K562 (cell line): ENCODE results near the gene KIF26A. TPM values are rescaled to one million over a fixed set of nuclear protein-coding genes. Genes with fewer than 3 reads are reported as not detected.

Source experiments
- ATAC-seq: fragments of 200-7000 bp; cut with Tn5 transposase; 3 replicates; pipeline ENCODE4 v1.9.1; 2020; ENCODE audit warnings: moderate library complexity
- BruUV-seq: library from RNA; stranded (reverse); fragments of 400-500 nt; replicated peaks from 2 replicates; lab custom pipeline; 2021; lab: Mats Ljungman, UMichigan
- CTCF ChIA-PET: fragments of 300-600 bp; formaldehyde crosslinking; extraction: SDS; loops from one replicate; lab custom pipeline; 2021; ENCODE audit warnings: low intra/inter-chr PET ratio; lab: Yijun Ruan, JAX
- POLR2A ChIA-PET: fragments of 300-600, 350-650 bp; sonication (Branson Sonifier 250); formaldehyde crosslinking; extraction: SDS; loops from one replicate; lab custom pipeline; 2021; ENCODE audit warnings: antibody characterized with exemption, inconsistent platforms; lab: Yijun Ruan, JAX
- DNase-seq, 4 experiments: peaks; one replicate each; pipeline versions ENCODE4 v3.0.0 to v3.0.0-alpha.2; 2011 to 2018; ENCODE audit warnings: low spot score in 3 of 4, mixed read lengths in 3 of 4; ENCODE audit errors: extremely low read depth in 1 of 4
- FAIRE-seq: peaks from 2 replicates; lab custom pipeline; 2011; peaks lifted over from hg19 to GRCh38; lab: Jason Lieb, UNC
- H2AFZ ChIP-seq: 2 replicates; pipeline ENCODE4 v1.6.0; 2011; ENCODE audit warnings: low read depth, low read length, control low read depth, inconsistent platforms
- H3K27ac ChIP-seq: fragments of 200-600 bp; 3 replicates; pipeline ENCODE4 v1.8.0; 2011; ENCODE audit warnings: low read depth, mild to moderate bottlenecking, control low read depth, inconsistent platforms, low read length, moderate library complexity, mixed read lengths; ENCODE audit errors: extremely low read depth
- H3K27me3 ChIP-seq, 2 experiments: fragments of 300-600 bp in 1 of 2; 2 replicates in 1 of 2; 3 replicates in 1 of 2; pipeline versions ENCODE4 v1.6.0 to v1.8.0; 2011; ENCODE audit warnings: inconsistent platforms in 2 of 2, low read length in 2 of 2, mild to moderate bottlenecking in 1 of 2, mixed read lengths in 1 of 2, moderate library complexity in 1 of 2; ENCODE audit not compliant: control insufficient read depth in 2 of 2, insufficient read depth in 2 of 2
- H3K36me3 ChIP-seq: fragments of 300-600 bp; 3 replicates; pipeline ENCODE4 v1.8.0; 2011; ENCODE audit warnings: mild to moderate bottlenecking, low read length, inconsistent platforms; ENCODE audit not compliant: control insufficient read depth, insufficient read depth
- H3K4me1 ChIP-seq, 2 experiments: fragments of 200-600 bp in 1 of 2; replicated peaks in 1 of 2; 2 replicates in 1 of 2; 3 replicates in 1 of 2; pipeline versions ENCODE4 v1.5.1 to v1.8.0; 2011; ENCODE audit warnings: inconsistent platforms in 2 of 2, low read length in 2 of 2, mild to moderate bottlenecking in 1 of 2, mixed read lengths in 1 of 2, moderate library complexity in 1 of 2; ENCODE audit not compliant: control insufficient read depth in 2 of 2, insufficient read depth in 2 of 2
- H3K4me2 ChIP-seq: 2 replicates; pipeline ENCODE4 v1.6.1; 2011; ENCODE audit warnings: low read length, control low read depth, inconsistent platforms, mixed read lengths; ENCODE audit not compliant: insufficient read depth
- H3K4me3 ChIP-seq: fragments of 200-600 bp; sonication (generic), shearing (Covaris generic); 2 replicates; pipeline ENCODE4 v1.5.1; 2016; ENCODE audit warnings: control low read depth, inconsistent platforms
- H3K79me2 ChIP-seq: fragments of 200-600 bp; 3 replicates; pipeline ENCODE4 v1.8.0; 2011; ENCODE audit warnings: low read length, inconsistent platforms; ENCODE audit not compliant: control insufficient read depth, insufficient read depth
- H3K9ac ChIP-seq, 2 experiments: 2 replicates each; pipeline versions ENCODE4 v1.6.0 to v1.6.1; 2011; ENCODE audit warnings: low read depth in 2 of 2, low read length in 2 of 2, control low read depth in 1 of 2, inconsistent platforms in 1 of 2, mild to moderate bottlenecking in 1 of 2, mixed read lengths in 1 of 2; ENCODE audit not compliant: insufficient read depth in 1 of 2
- H3K9me1 ChIP-seq: one replicate; pipeline ENCODE4 v1.6.0; 2011; ENCODE audit warnings: inconsistent platforms, mild to moderate bottlenecking, low read length, moderate library complexity; ENCODE audit not compliant: control insufficient read depth, insufficient read depth
- H3K9me3 ChIP-seq: replicated peaks from 2 replicates; pipeline ENCODE4 v1.5.1; 2011; ENCODE audit warnings: low read depth, low read length, inconsistent platforms; ENCODE audit not compliant: control insufficient read depth, insufficient read depth
- H4K20me1 ChIP-seq: replicated peaks from 2 replicates; pipeline ENCODE4 v1.6.1; 2011; ENCODE audit warnings: low read length, inconsistent platforms, mixed read lengths; ENCODE audit not compliant: control insufficient read depth, insufficient read depth
- AFF4 ChIP-seq: sonication (generic); formaldehyde crosslinking; IDR thresholded peaks from 2 replicates; pipeline ENCODE4 v1.8.0; 2023; ENCODE audit warnings: mild to moderate bottlenecking, missing genetic modification reagents
- ATF2 ChIP-seq: sonication (generic); formaldehyde crosslinking; IDR thresholded peaks from 2 replicates; pipeline ENCODE4 v1.8.1; 2022; ENCODE audit warnings: missing genetic modification reagents
- HDAC1 ChIP-seq, 2 experiments: fragments of 450-650 bp; IDR thresholded peaks; 2 replicates each; pipeline ENCODE4 v1.6.1; 2016 to 2017; ENCODE audit warnings: inconsistent platforms in 1 of 2, mild to moderate bottlenecking in 1 of 2, moderate library complexity in 1 of 2
- KLF6 ChIP-seq: fragments of 250-450 bp; sonication (Bioruptor Pico); IDR thresholded peaks from 2 replicates; pipeline ENCODE4 v1.4.0; 2020; ENCODE audit warnings: mild to moderate bottlenecking, moderate library complexity, borderline replicate concordance
- PPARD ChIP-seq: fragments of 250-450 bp; sonication (Bioruptor Pico); IDR thresholded peaks from 2 replicates; pipeline ENCODE4 v1.8.0; 2022; ENCODE audit warnings: inconsistent platforms, mild to moderate bottlenecking, moderate library complexity
- SREBF2 ChIP-seq: sonication (generic); formaldehyde crosslinking; IDR thresholded peaks from 2 replicates; pipeline ENCODE4 v1.4.0; 2020; ENCODE audit warnings: mild to moderate bottlenecking, missing genetic modification reagents
- WGBS: fragments of 100-300 bp; shearing (Covaris generic); methylation state at CpG from one replicate; pipeline ENCODE4 v1.1.6; 2016; ENCODE audit warnings: low coverage, mixed read lengths; ENCODE audit not compliant: insufficient coverage; ENCODE audit errors: missing lambda C conversion rate; 5-methylcytosine and 5-hydroxymethylcytosine counted together
- in situ Hi-C: fragments of 300-500 bp; cut with MboI; formaldehyde crosslinking; loops from 4 replicates; pipeline ENCODE4 v1.15.0; 2018; ENCODE audit warnings: inconsistent platforms, mixed read lengths
- intact Hi-C: fragments of 100-400 bp; cut with micrococcal nuclease; formaldehyde crosslinking; loops from 2 replicates; pipeline ENCODE4 v1.14.2; 2022
- polyA plus RNA-seq, 8 experiments: library from polyadenylated mRNA; depleted of rRNA in 4 of 8; stranded (reverse) in 5 of 8; unstranded in 3 of 8; fragments of >200 nt; fragmentation: Nextera tagmentation in 2 of 8; fragmentation: Illumina TruSeq in 1 of 8; extraction: Ambion mirVana in 2 of 8; extraction: Trizol in 1 of 8; gene quantifications; 2 replicates each; pipeline versions ENCODE4 v1.2.1 to v1.2.3, GENCODE V29; 2011 to 2014; ENCODE audit warnings: inconsistent platforms in 1 of 8, missing spikeins in 1 of 8
- total RNA-seq, 7 experiments: library from RNA; depleted of rRNA in 6 of 7; stranded (reverse); fragments of >200 nt in 6 of 7; fragmentation: Illumina TruSeq in 2 of 7; extraction: Trizol in 2 of 7; gene quantifications; 2 replicates each; pipeline versions ENCODE4 v1.2.1 to v1.2.3, GENCODE V29; 2011 to 2021; ENCODE audit warnings: low replicate concordance in 1 of 7
- TF ChIP-seq, protein P1 (sequence below): sonication (generic); formaldehyde crosslinking; IDR thresholded peaks from 2 replicates; pipeline ENCODE4 v1.9.0; 2022; ENCODE audit warnings: mild to moderate bottlenecking, missing genetic modification reagents

The KIF26A gene
- total and polyA plus RNA-seq, 9 of the 15 experiments (the other 6 are each of a cell fraction or from before 2014, with no cell fraction given), result 0.04 TPM; not detected in 8

GRCh38 chr14:104187931-104188726, 49.7 kb downstream of the KIF26A start:
- POLR2A ChIA-PET, result interaction anchor here (0.7 kb wide), 1 partner anchor 16 kb away, joined by 3 read pairs; no protein-coding TSS in a partner anchor
- CTCF ChIA-PET, result no interaction called here
- TF ChIP-seq SREBF2 (no peak), HDAC1 (IDR thresholded peaks at IDR 0.05) (no peak), AFF4 (CRISPR knock-in tag) (no peak), ATF2 (CRISPR knock-in tag) (no peak), KLF6 (CRISPR knock-in tag) (no peak), PPARD (no peak)
- TF ChIP-seq, protein P1, sequence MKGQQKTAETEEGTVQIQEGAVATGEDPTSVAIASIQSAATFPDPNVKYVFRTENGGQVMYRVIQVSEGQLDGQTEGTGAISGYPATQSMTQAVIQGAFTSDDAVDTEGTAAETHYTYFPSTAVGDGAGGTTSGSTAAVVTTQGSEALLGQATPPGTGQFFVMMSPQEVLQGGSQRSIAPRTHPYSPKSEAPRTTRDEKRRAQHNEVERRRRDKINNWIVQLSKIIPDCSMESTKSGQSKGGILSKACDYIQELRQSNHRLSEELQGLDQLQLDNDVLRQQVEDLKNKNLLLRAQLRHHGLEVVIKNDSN (CRISPR knock-in tag), result no peak
- TF ChIP-seq, all 486 proteins: peak for 0
- Histone ChIP-seq H3K27ac (no peak overlapping the region), H3K4me3 (no peak overlapping the region), H3K36me3 (no peaks in the 10 kb centered on the region), H3K4me2 (no peak overlapping the region), H3K9me1 (no peaks in the 10 kb centered on the region), H4K20me1 (no peaks in the 10 kb centered on the region), H3K9me3 (no peaks in the 10 kb centered on the region), H3K27me3 (no peaks in the 10 kb centered on the region), H2AFZ (no peak overlapping the region), H3K4me1 (no peaks in the 10 kb centered on the region), H3K79me2 (no peaks in the 10 kb centered on the region), H3K9ac (no peak overlapping the region)
- no peak for FAIRE-seq
- intact Hi-C loops, result no loop called here
- no TSS peak for BruUV-seq
- no peak for DNase-seq
- ATAC-seq, result no peak
- WGBS, result 2% methylated on average over 12 of the region's 27 CpGs
- in situ Hi-C loops, result no loop called here
